Prostate gland (tissue), 2 donors: ENCODE results near the gene LSM4.

Source experiments
- POLR2A ChIP-seq: fragments of 450-650 bp; IDR thresholded peaks from one replicate; pipeline ENCODE4 v1.6.1; 2016; ENCODE audit warnings: antibody characterized with exemption, mild to moderate bottlenecking
- TF ChIP-seq, protein P1 (sequence below), 4 experiments: fragments of 200-600 bp in 2 of 4; fragments of 450-650 bp in 2 of 4; sonication (generic) in 2 of 4; IDR thresholded peaks; 1 replicate in 3 of 4; 2 replicates in 1 of 4; pipeline ENCODE4 v1.5.1; 2016 to 2019; ENCODE audit warnings: antibody characterized with exemption in 4 of 4, mild to moderate bottlenecking in 2 of 4, moderate library complexity in 2 of 4

DNA sequence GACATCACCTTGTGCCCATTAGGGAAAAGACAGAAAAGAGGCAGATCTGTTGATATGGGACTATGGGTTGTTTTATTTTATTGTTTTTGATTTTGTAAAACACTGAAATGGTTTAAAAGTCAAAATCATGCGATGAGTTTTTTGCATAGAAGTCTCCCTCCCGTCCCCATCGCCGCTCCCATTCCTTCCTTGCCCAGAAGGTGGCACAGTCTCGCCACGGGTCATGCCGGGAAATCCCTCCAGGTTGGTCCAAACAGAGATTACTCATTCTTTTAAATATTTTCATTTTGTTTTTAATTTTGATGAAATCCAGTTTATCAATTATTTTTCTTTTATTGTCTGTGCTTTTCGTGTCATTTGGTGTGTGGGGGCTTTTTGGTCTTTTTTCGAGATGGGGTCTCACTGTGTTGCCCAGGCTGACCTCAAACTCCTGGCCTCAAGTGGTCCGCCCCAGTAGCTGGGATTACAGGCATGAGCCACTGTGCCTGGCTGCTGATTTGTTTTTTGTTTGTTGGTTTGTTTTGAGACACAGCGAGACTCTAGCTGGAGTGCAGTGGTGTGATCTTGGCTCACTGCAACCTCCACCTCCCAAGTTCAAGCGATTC, 26.8 kb upstream of the LSM4 start:
- TF ChIP-seq, protein P1, sequence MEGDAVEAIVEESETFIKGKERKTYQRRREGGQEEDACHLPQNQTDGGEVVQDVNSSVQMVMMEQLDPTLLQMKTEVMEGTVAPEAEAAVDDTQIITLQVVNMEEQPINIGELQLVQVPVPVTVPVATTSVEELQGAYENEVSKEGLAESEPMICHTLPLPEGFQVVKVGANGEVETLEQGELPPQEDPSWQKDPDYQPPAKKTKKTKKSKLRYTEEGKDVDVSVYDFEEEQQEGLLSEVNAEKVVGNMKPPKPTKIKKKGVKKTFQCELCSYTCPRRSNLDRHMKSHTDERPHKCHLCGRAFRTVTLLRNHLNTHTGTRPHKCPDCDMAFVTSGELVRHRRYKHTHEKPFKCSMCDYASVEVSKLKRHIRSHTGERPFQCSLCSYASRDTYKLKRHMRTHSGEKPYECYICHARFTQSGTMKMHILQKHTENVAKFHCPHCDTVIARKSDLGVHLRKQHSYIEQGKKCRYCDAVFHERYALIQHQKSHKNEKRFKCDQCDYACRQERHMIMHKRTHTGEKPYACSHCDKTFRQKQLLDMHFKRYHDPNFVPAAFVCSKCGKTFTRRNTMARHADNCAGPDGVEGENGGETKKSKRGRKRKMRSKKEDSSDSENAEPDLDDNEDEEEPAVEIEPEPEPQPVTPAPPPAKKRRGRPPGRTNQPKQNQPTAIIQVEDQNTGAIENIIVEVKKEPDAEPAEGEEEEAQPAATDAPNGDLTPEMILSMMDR (IDR thresholded peaks at IDR 0.05): peak in 3 of 4 experiments; percentile 74 to 92 (median 85)
- TF ChIP-seq POLR2A: no peak
